PFSK-1 (cell line): ENCODE data around the gene SUN5.

Source experiments
- REST ChIP-seq, 2 experiments: IDR thresholded peaks; 2 replicates each; pipeline versions ENCODE4 v1.6.1 to v1.8.0; 2011 to 2012; ENCODE audit warnings: low read depth in 2 of 2, low read length in 2 of 2, control low read depth in 1 of 2, inconsistent platforms in 1 of 2, mild to moderate bottlenecking in 1 of 2, moderate library complexity in 1 of 2; ENCODE audit not compliant: insufficient read depth in 1 of 2
- TAF1 ChIP-seq: IDR thresholded peaks from 2 replicates; pipeline ENCODE4 v1.6.1; 2012; ENCODE audit warnings: low read length, control low read depth, borderline replicate concordance; ENCODE audit not compliant: insufficient read depth

GRCh38 chr20:32965115-32965514 is 39.1 kb downstream of the SUN5 start:
- TF ChIP-seq TAF1 (no peak), REST (IDR thresholded peaks at IDR 0.05; ENCODE audit: insufficient read depth in 1 of 2, low read depth in 2 of 2, low read length in 2 of 2) (no peak)
